Osteocyte (in vitro differentiated cells): Measurements from ENCODE around the gene GRHL3. TPM values are rescaled to one million over a fixed set of nuclear protein-coding genes. Genes with fewer than 3 reads are reported as not detected.

Experiments used
- DNase-seq: peaks from one replicate; pipeline ENCODE4 v3.0.0; 2021; ENCODE audit warnings: mixed read lengths; ENCODE audit not compliant: unreplicated experiment; ENCODE audit errors: extremely low spot score
- H3K27ac Mint-ChIP-seq: one replicate; pipeline ENCODE4 v1.8.0; 2021; ENCODE audit warnings: mild to moderate bottlenecking, mixed read lengths; ENCODE audit not compliant: unreplicated experiment
- H3K27me3 Mint-ChIP-seq: one replicate; pipeline ENCODE4 v1.8.0; 2021; ENCODE audit warnings: mixed read lengths; ENCODE audit not compliant: unreplicated experiment
- H3K36me3 Mint-ChIP-seq: one replicate; pipeline ENCODE4 v1.8.0; 2021; ENCODE audit warnings: mixed read lengths; ENCODE audit not compliant: unreplicated experiment
- H3K4me1 Mint-ChIP-seq: one replicate; pipeline ENCODE4 v1.8.0; 2021; ENCODE audit warnings: mixed read lengths; ENCODE audit not compliant: unreplicated experiment
- H3K4me3 Mint-ChIP-seq: one replicate; pipeline ENCODE4 v1.8.0; 2021; ENCODE audit warnings: mild to moderate bottlenecking, moderate library complexity, mixed read lengths; ENCODE audit not compliant: unreplicated experiment
- H3K9me3 Mint-ChIP-seq: one replicate; pipeline ENCODE4 v1.8.0; 2021; ENCODE audit warnings: mixed read lengths; ENCODE audit not compliant: unreplicated experiment
- total RNA-seq: library from RNA; stranded (reverse); gene quantifications from 2 replicates; pipeline ENCODE4 v1.2.1, GENCODE V29; 2021
- TF ChIP-seq, protein P1 (sequence below): fragments of 200-600 bp; sonication (generic); IDR thresholded peaks from 2 replicates; pipeline ENCODE4 v1.5.0; 2021; ENCODE audit warnings: antibody characterized with exemption, mild to moderate bottlenecking, moderate library complexity

GRHL3 gene
- total RNA-seq, 1 donor from 2014 or later: not detected

DNA sequence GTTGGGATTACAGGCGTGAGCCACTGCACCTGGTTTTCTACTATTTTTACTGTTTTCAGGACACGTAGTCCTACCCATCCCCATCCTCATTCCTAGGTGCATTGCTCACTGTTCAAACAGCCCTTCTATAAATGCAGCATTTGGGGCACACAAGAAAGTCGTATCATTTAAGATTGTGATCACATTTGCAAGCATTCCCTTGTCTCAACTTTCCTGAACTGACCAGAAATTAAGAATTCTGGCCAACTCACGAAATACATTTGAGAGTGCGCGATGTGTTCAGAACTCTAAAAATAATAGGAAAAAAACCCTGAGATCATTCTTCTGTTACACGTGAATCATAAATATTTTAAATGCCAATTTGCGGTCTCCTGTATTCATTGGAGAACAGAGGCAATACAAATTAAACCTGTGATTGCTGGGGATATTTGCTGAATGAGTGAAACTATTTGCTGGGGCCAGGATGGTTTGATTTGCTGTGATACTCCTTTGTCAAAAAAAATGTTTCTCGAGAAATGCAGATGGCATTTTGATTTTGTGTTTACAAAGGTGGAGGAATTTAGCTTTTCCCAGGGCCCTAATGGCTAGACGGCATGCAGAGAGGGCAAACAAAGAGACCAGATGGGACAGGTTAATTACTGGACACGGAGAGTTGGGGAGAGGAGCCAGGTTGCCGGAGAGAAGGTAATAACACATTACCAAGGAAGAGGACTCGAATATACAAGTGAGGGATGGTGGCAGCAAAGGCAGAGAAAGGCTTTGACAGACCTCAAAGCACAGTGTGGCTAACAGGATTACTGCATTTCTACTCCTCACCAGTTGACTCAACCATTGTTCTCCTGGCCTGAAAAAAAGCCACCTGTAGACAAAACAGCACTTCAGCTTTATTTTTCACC, 56.0 kb downstream of the GRHL3 start:
- Mint-ChIP-seq H3K36me3 (peaks cover 5% of the 10 kb centered on the region), H3K27ac (no peak overlapping the region), H3K9me3 (no peaks in the 10 kb centered on the region), H3K4me3 (no peak overlapping the region), H3K4me1 (peaks cover 7% of the 10 kb centered on the region), H3K27me3 (no peaks in the 10 kb centered on the region)
- TF ChIP-seq, protein P1, sequence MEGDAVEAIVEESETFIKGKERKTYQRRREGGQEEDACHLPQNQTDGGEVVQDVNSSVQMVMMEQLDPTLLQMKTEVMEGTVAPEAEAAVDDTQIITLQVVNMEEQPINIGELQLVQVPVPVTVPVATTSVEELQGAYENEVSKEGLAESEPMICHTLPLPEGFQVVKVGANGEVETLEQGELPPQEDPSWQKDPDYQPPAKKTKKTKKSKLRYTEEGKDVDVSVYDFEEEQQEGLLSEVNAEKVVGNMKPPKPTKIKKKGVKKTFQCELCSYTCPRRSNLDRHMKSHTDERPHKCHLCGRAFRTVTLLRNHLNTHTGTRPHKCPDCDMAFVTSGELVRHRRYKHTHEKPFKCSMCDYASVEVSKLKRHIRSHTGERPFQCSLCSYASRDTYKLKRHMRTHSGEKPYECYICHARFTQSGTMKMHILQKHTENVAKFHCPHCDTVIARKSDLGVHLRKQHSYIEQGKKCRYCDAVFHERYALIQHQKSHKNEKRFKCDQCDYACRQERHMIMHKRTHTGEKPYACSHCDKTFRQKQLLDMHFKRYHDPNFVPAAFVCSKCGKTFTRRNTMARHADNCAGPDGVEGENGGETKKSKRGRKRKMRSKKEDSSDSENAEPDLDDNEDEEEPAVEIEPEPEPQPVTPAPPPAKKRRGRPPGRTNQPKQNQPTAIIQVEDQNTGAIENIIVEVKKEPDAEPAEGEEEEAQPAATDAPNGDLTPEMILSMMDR: no peak
- no peak for DNase-seq

DNA sequence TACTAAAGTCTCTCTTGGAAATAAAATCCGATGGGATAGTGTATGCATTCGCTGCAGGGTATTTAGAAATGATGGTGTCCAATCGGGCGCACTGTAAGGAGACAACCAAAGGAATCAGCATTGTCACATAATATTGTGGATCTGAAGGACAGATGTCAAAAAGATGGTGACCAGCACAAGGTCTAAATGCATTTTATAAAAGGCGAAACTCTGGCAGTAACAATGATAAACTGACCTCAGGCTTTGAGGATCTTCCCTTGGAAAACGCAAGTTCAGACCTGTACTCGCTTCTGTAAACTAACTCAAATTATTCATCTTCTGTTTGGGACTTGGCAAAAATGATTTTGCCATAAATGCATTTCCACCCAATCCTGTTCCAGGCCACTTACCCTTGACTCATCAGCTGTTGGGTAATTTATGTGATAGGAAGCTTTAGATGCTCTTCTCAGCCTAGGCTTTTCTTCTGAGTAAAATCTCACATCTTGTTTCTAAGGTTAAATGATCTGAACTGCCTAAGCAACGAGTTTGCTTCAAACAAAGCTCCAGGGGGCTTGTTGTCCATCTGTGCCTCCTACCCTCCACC, 60.7 kb downstream of the GRHL3 start:
- TF ChIP-seq, protein P1: no peak
- peak; percentile 6 for DNase-seq
- Mint-ChIP-seq H3K36me3 (peaks cover 5% of the 10 kb centered on the region), H3K4me3 (no peak overlapping the region), H3K27me3 (no peaks in the 10 kb centered on the region), H3K9me3 (no peaks in the 10 kb centered on the region), H3K4me1 (peaks cover 13% of the 10 kb centered on the region), H3K27ac (no peak overlapping the region)

DNA sequence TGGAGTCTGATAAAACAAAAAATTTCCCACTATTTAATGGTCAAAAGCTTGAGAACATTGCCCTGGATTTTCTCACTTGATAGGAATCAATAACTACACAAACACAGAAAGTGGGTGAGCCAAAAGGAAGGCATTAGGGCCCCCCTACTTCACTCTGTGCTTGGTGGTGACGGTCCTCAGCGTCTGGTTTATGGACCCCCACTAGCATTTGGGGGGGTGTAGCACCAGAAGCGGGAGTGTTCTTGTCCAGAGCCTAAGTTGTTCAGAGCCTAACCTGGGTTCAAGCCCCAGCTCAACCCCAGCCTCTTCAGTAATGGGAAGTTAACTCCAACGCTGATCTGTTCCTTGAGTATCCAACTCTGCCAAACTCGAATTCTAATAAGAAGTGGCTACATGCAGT, 61.4 kb downstream of the GRHL3 start:
- TF ChIP-seq, protein P1: no peak
- peaks cover 14% of the 10 kb centered on the region for H3K4me1 Mint-ChIP-seq
- H3K27me3 Mint-ChIP-seq: no peaks in the 10 kb centered on the region
- no peak overlapping the region for H3K4me3 Mint-ChIP-seq
- H3K9me3 Mint-ChIP-seq: no peaks in the 10 kb centered on the region
- DNase-seq: peak; percentile 53
- no peak overlapping the region for H3K27ac Mint-ChIP-seq
- peaks cover 5% of the 10 kb centered on the region for H3K36me3 Mint-ChIP-seq

DNA sequence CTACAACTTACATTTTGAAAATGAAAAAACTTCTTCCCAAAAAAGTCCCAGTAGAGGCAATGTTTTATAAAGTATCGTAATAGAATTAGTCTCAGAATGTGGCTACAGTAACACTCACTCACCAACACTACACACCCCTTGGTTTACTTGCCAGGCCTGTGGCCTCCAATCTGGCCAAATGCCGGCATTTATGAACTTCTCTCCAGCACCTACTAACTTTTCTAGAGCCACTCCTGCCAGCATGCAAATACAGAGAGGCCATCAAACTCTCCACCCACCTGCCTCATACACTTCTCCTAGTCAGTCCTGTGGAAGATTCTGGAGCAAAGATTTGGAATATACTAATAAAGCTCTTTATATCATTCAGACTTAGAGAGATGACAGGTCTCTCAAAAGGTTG, 62.1 kb downstream of the GRHL3 start:
- H3K4me3 Mint-ChIP-seq: no peak overlapping the region
- H3K4me1 Mint-ChIP-seq: peaks cover 20% of the 10 kb centered on the region
- H3K9me3 Mint-ChIP-seq: no peaks in the 10 kb centered on the region
- H3K36me3 Mint-ChIP-seq: peaks cover 5% of the 10 kb centered on the region
- TF ChIP-seq, protein P1: no peak
- H3K27me3 Mint-ChIP-seq: no peaks in the 10 kb centered on the region
- no peak overlapping the region for H3K27ac Mint-ChIP-seq
- peak; percentile 15 for DNase-seq

DNA sequence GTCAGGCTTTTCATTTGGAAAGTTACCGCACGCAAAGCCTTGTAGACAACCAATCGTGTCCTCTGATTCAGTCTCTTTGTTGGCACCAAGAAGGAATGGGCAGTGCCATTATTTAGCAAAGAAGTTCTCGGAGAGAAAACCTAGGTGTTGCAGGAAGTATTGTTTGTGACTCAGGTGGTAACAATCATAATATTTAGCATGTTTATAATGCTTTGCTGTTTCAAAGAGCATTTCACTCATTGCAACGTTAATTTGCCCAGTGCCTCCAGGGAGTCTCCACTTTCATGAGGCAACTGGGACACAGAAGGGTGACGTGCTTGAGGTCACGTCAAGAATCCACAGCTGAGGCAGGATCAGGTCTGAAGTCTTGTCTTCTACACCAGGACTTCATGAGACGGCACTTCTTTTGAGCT, 63.0 kb downstream of the GRHL3 start:
- no peak overlapping the region for H3K4me3 Mint-ChIP-seq

More for the DNA sequence above, 63.0 kb downstream of the GRHL3 start:
- no peak overlapping the region for H3K27ac Mint-ChIP-seq
- peaks cover 5% of the 10 kb centered on the region for H3K36me3 Mint-ChIP-seq
- H3K27me3 Mint-ChIP-seq: no peaks in the 10 kb centered on the region
- TF ChIP-seq, protein P1: no peak
- H3K4me1 Mint-ChIP-seq: peaks cover 26% of the 10 kb centered on the region
- no peaks in the 10 kb centered on the region for H3K9me3 Mint-ChIP-seq
- peak; percentile 10 for DNase-seq
